Uterus (tissue), 4 donors: ENCODE measurements around the gene GLIPR1L1. TPM values are rescaled to one million over a fixed set of nuclear protein-coding genes. Genes with fewer than 3 reads are reported as not detected.
A peak's percentile ranks its signal among the peaks of the same experiment; 100 is the strongest.

Experiments
- DNase-seq, 2 donors: peaks; one replicate each; pipeline ENCODE4 v3.0.0-alpha.2; 2019 to 2020
- H3K27ac ChIP-seq, 2 donors: fragments of 200-600 bp; sonication (generic); 1 replicate in 1 of 2; 2 replicates in 1 of 2; pipeline ENCODE4 v1.5.1; 2016 to 2018
- H3K27me3 ChIP-seq, 2 donors: fragments of 200-600 bp; sonication (generic); one replicate each; pipeline ENCODE4 v1.5.1; 2018 to 2019; ENCODE audit warnings: control low read depth in 1 of 2
- H3K36me3 ChIP-seq, 2 donors: fragments of 200-600 bp; sonication (generic); one replicate each; pipeline ENCODE4 v1.5.1; 2019; ENCODE audit warnings: control low read depth in 1 of 2
- H3K4me1 ChIP-seq, 2 donors: fragments of 200-600 bp; sonication (generic); one replicate each; pipeline ENCODE4 v1.5.1; 2018 to 2019; ENCODE audit warnings: control low read depth in 1 of 2
- H3K4me3 ChIP-seq, 2 donors: fragments of 200-600 bp; sonication (generic); 1 replicate in 1 of 2; 2 replicates in 1 of 2; pipeline ENCODE4 v1.5.1; 2018 to 2019; ENCODE audit warnings: mild to moderate bottlenecking in 1 of 2
- H3K9me3 ChIP-seq, 2 donors: fragments of 200-600 bp; sonication (generic); one replicate each; pipeline ENCODE4 v1.5.1; 2019; ENCODE audit warnings: control low read depth in 1 of 2
- CTCF ChIP-seq, 4 experiments: fragments of 200-600 bp in 2 of 4; fragments of 450-650 bp in 2 of 4; sonication (generic) in 2 of 4; IDR thresholded peaks; one replicate each; pipeline ENCODE4 v1.5.1; 2016 to 2019; ENCODE audit warnings: antibody characterized with exemption in 4 of 4, mild to moderate bottlenecking in 2 of 4, moderate library complexity in 1 of 4
- POLR2A ChIP-seq, 2 donors: fragments of 450-650 bp; IDR thresholded peaks; one replicate each; pipeline ENCODE4 v1.6.1; 2016; ENCODE audit warnings: antibody characterized with exemption in 2 of 2, mild to moderate bottlenecking in 1 of 2, moderate library complexity in 1 of 2
- intact Hi-C: fragments of 100-400 bp; cut with DNase I; formaldehyde crosslinking; loops from one replicate; pipeline ENCODE4 v1.15.1; 2023; ENCODE audit warnings: low total_unique reads
- total RNA-seq, 4 donors: library from RNA; depleted of rRNA in 3 of 4; stranded (reverse); fragments of >200 nt in 3 of 4; gene quantifications; one replicate each; pipeline versions ENCODE4 v1.1.0 to v1.2.4, GENCODE V29; 2014 to 2023
- donor health status: DM: yes; HTN: yes; CAD: no.

Gene GLIPR1L1
- total RNA-seq, 4 donors from 2014 or later = not detected

GRCh38 chr12:75294797-75295196 lies 39.7 kb upstream of the GLIPR1L1 start:
- Histone ChIP-seq H3K9me3 (no peaks in the 10 kb centered on the region), H3K27me3 (no peaks in the 10 kb centered on the region), H3K4me3 (no peak overlapping the region), H3K4me1 (no peaks in the 10 kb centered on the region), H3K36me3 (no peaks in the 10 kb centered on the region), H3K27ac (no peak overlapping the region)
- DNase-seq = no peak
- intact Hi-C loops = no loop called here
- no peak for TF ChIP-seq CTCF (IDR thresholded peaks at IDR 0.05)
- no peak for TF ChIP-seq POLR2A (IDR thresholded peaks at IDR 0.05)

GRCh38 chr12:75302225-75302624 lies 32.2 kb upstream of the GLIPR1L1 start:
- DNase-seq = no peak
- Histone ChIP-seq H3K4me1 (no peaks in the 10 kb centered on the region), H3K27ac (no peak overlapping the region), H3K36me3 (no peaks in the 10 kb centered on the region), H3K9me3 (no peaks in the 10 kb centered on the region), H3K27me3 (no peaks in the 10 kb centered on the region), H3K4me3 (no peak overlapping the region)
- intact Hi-C loops = no loop called here
- TF ChIP-seq POLR2A (IDR thresholded peaks at IDR 0.05) = no peak
- no peak for TF ChIP-seq CTCF (IDR thresholded peaks at IDR 0.05)

GRCh38 chr12:75302781-75303180 lies 31.7 kb upstream of the GLIPR1L1 start:
- H3K4me1 ChIP-seq = no peaks in the 10 kb centered on the region
- H3K4me3 ChIP-seq = no peak overlapping the region
- TF ChIP-seq POLR2A (IDR thresholded peaks at IDR 0.05) = no peak
- H3K36me3 ChIP-seq = no peaks in the 10 kb centered on the region
- no peak for DNase-seq
- intact Hi-C loops = no loop called here
- H3K9me3 ChIP-seq = no peaks in the 10 kb centered on the region
- H3K27ac ChIP-seq = no peak overlapping the region
- H3K27me3 ChIP-seq = no peaks in the 10 kb centered on the region

GRCh38 chr12:75305412-75306332 lies 28.8 kb upstream of the GLIPR1L1 start:
- H3K27me3 ChIP-seq = no peaks in the 10 kb centered on the region
- H3K36me3 ChIP-seq = no peaks in the 10 kb centered on the region
- H3K4me1 ChIP-seq = no peaks in the 10 kb centered on the region
- no peak overlapping the region for H3K4me3 ChIP-seq
- no peak for DNase-seq
- intact Hi-C loops = no loop called here
- TF ChIP-seq CTCF (IDR thresholded peaks at IDR 0.05) (no peak), POLR2A (IDR thresholded peaks at IDR 0.05) (no peak)
- H3K9me3 ChIP-seq = no peaks in the 10 kb centered on the region
- no peak overlapping the region for H3K27ac ChIP-seq

- TF ChIP-seq POLR2A (IDR thresholded peaks at IDR 0.05) (no peak), CTCF (IDR thresholded peaks at IDR 0.05) (no peak)
- Histone ChIP-seq H3K27ac (no peak overlapping the region), H3K27me3 (no peaks in the 10 kb centered on the region), H3K36me3 (no peaks in the 10 kb centered on the region), H3K4me3 (no peak overlapping the region), H3K4me1 (no peaks in the 10 kb centered on the region), H3K9me3 (no peaks in the 10 kb centered on the region)
- peak in 1 of 2 donors; percentile 25 for DNase-seq
- intact Hi-C loops = no loop called here
Observed at GRCh38 chr12:75308279-75308678, 26.2 kb upstream of the GLIPR1L1 start.
